ENCODE measurements around the gene CXCL5. TPM values are rescaled to one million over a fixed set of nuclear protein-coding genes. Genes with fewer than 3 reads are reported as not detected.

Gene CXCL5
- total RNA-seq, 1 donor, result 2.2 TPM

DNA sequence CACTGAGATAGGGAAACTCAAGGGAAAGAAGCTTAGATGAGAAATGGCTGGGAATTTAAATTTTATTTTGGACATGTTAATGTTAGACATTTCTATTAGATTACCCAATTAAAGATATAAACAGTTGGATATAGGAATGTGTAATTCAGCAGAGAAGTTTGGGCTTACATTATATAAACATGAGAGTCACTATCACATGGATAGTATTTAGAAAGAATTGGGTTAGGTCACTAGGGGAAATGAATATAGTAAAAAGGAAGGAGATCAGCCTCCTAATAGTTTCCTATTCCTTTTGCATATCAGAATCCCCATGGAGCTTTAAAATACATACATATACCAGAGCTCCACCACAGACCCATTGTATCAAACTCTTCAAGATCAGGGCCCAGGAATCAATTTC is 19.6 kb upstream of the CXCL5 start:
- DNase-seq (ENCODE audit: low read depth), result peak; percentile 7
- TF ChIP-seq, protein P1, sequence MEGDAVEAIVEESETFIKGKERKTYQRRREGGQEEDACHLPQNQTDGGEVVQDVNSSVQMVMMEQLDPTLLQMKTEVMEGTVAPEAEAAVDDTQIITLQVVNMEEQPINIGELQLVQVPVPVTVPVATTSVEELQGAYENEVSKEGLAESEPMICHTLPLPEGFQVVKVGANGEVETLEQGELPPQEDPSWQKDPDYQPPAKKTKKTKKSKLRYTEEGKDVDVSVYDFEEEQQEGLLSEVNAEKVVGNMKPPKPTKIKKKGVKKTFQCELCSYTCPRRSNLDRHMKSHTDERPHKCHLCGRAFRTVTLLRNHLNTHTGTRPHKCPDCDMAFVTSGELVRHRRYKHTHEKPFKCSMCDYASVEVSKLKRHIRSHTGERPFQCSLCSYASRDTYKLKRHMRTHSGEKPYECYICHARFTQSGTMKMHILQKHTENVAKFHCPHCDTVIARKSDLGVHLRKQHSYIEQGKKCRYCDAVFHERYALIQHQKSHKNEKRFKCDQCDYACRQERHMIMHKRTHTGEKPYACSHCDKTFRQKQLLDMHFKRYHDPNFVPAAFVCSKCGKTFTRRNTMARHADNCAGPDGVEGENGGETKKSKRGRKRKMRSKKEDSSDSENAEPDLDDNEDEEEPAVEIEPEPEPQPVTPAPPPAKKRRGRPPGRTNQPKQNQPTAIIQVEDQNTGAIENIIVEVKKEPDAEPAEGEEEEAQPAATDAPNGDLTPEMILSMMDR (IDR thresholded peaks at IDR 0.05; ENCODE audit: insufficient read depth, low read depth, low read length), result no peak
- no peak overlapping the region for H3K4me3 ChIP-seq (ENCODE audit: low read depth, low read length)

DNA sequence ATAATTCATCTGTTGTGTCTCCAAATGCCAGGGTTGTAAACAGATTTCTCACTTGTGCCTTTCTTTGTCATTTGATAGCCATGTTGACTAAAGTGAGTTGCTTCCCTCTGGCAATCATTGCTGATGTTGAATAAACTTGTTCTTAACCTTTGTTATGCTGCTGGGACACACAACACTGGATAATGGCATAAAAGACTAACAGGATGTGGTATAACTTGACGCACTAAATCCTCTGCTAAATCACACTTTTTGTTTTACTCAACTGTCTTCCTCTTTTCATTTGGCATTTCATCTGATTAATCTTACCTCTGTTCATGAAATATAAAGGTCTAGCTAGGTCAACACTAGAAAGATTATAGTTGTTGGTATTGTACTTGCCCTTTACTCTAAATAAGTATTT is 17.6 kb upstream of the CXCL5 start:
- H3K4me3 ChIP-seq (ENCODE audit: low read depth, low read length), result no peak overlapping the region
- peak; percentile 21 for DNase-seq (ENCODE audit: low read depth)
- TF ChIP-seq, protein P1 (IDR thresholded peaks at IDR 0.05; ENCODE audit: insufficient read depth, low read depth, low read length), result no peak

DNA sequence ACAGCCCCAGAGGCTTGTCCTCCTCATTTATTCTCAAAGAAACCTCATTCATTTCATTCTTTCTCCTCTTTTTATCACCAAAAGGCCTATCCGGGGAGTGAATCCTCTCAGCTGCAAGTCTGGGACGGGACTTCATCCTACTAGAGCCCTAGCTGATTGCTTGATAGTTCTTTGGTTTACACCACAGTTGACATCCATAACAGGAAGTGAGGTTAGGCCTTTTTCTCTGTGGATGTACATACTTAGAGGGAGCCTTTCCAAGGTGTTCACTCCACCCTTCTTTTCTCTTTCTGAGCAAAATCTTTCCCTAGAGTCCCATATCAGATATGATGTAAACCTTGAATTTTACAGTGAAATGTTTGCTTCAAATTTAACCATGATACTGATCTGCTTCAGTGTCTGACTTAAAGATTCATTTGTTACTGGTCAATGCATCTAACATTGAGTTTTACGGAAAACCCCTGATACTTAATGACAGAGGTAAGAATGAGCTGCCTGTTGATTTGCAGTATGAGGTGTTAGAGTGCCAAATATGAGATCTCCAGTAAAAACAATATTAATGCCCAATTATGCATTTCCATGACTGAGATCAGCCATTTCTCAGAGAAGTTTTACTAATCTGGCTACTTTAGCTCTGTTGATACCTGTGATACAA is 16.8 kb upstream of the CXCL5 start:
- no peak for DNase-seq (ENCODE audit: low read depth)
- TF ChIP-seq, protein P1 (IDR thresholded peaks at IDR 0.05; ENCODE audit: insufficient read depth, low read depth, low read length), result no peak
- no peak overlapping the region for H3K4me3 ChIP-seq (ENCODE audit: low read depth, low read length)

DNA sequence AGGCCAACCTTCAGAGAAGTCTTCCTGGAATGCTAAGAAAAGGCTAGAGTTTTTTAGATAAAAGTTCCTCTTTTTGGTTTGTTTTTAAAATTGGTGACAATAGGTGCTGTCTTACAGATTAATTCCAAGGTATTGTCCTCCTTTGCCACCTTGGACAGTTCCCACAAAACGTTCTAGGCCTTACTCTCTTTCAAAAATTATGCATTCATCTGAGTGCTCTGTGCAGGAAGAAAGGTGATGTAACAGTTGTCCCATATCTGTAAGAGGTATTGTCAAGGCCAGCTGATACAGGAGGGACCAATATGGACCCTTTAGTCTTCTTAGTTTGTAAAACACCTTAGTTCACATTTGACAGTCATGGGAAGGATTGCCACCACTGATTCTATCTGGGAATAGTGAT is 15.9 kb upstream of the CXCL5 start:
- TF ChIP-seq, protein P1 (IDR thresholded peaks at IDR 0.05; ENCODE audit: insufficient read depth, low read depth, low read length), result no peak
- peak; percentile 4 for DNase-seq (ENCODE audit: low read depth)
- H3K4me3 ChIP-seq (ENCODE audit: low read depth, low read length), result no peak overlapping the region

DNA sequence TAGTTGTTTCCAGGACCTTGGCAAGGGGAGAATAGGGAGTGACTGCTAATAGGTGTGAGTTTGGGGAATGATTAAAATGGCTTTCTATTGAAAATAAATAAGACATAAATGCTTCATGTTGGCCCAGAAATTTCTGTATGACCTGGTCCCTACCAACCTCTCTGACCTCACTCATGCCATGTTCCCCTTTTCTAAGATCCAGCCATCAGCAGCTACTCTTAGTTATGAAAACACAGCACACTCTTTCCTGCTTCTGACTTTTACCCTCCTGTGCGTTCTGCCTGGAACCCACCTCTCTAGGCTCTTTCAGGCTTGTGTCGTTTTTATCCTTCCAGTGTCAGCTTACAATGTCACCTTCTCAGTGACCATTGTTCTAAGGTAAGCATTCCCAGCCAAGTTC is 14.8 kb upstream of the CXCL5 start:
- TF ChIP-seq, protein P1 (IDR thresholded peaks at IDR 0.05; ENCODE audit: insufficient read depth, low read depth, low read length), result no peak
- H3K4me3 ChIP-seq (ENCODE audit: low read depth, low read length), result no peak overlapping the region
- no peak for DNase-seq (ENCODE audit: low read depth)

DNA sequence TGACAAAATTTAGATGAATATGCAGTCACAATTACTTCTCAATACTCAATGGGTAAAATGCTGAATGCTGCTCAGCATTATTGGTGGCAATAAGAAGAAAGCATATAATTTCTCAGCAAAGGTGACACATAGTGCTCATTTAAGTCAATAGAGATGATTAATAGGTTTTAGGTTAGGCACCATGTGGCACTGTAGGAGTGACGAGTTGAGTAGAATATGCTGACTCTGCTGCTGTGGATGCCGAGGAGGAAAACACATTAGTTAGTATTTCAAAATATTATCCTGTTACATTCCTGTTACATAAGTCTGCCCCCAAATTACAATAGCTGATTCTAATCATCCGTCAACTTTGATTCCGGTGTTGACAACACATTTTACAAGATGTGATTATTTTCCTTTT is 13.7 kb upstream of the CXCL5 start:
- H3K4me3 ChIP-seq (ENCODE audit: low read depth, low read length), result no peak overlapping the region
- TF ChIP-seq, protein P1 (IDR thresholded peaks at IDR 0.05; ENCODE audit: insufficient read depth, low read depth, low read length), result no peak
- no peak for DNase-seq (ENCODE audit: low read depth)

DNA sequence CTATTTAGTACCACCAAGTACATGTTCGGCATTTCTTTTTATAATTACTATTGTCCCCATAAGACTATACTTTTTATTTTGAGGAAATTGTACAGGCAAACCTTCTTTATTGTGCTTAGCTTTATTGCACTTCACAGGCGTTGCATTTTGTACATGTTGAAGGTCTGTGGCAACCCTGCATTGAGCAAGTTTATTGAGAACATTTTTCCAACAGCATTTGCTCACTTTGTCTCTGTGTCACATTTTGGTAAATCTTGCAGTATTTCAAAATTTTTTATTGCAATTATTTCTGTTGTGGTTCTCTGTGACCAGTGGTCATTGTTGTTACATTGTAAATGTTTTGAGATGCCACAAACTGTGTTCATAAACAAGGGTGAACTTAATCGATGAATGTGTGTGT is 10.8 kb upstream of the CXCL5 start:
- TF ChIP-seq, protein P1 (IDR thresholded peaks at IDR 0.05; ENCODE audit: insufficient read depth, low read depth, low read length), result no peak

More for the DNA sequence above, 10.8 kb upstream of the CXCL5 start:
- no peak overlapping the region for H3K4me3 ChIP-seq (ENCODE audit: low read depth, low read length)
- no peak for DNase-seq (ENCODE audit: low read depth)
